ENCODE results near the gene GOLGA6L24.
"Not testable (repeated sequence)": the region's sequence is repeated elsewhere in the genome, so short reads cannot be mapped to it uniquely, and the experiment has no call there.

GRCh38 chr15:28322129-28322588, 35.7 kb downstream of the GOLGA6L24 start, which contains the start of gene HERC2:
- not testable (repeated sequence) for TF ChIP-seq CTCF (optimal IDR thresholded peaks at IDR 0.05 in 1 of 3, IDR thresholded peaks at IDR 0.05 in 1 of 3, conservative IDR thresholded peaks at IDR 0.05 in 1 of 3; ENCODE audit: extremely low read depth in 1 of 3, insufficient read depth in 2 of 3, low read length in 3 of 3); EZH2 (IDR thresholded peaks at IDR 0.05; ENCODE audit: low read length)

Measured in keratinocyte (primary cell).